GM19438 (cell line): ENCODE results near the gene PKD1L1.
"Not testable (repeated sequence)": the region's sequence is repeated elsewhere in the genome, so short reads cannot be mapped to it uniquely, and the experiment has no call there.

Experiments
- ATAC-seq: cut with Tn5 transposase; IDR thresholded peaks from one replicate; pipeline ENCODE4 v1.9.1; 2021; ENCODE audit warnings: low read depth; ENCODE audit not compliant: unreplicated experiment

Gene PKD1L1

DNA sequence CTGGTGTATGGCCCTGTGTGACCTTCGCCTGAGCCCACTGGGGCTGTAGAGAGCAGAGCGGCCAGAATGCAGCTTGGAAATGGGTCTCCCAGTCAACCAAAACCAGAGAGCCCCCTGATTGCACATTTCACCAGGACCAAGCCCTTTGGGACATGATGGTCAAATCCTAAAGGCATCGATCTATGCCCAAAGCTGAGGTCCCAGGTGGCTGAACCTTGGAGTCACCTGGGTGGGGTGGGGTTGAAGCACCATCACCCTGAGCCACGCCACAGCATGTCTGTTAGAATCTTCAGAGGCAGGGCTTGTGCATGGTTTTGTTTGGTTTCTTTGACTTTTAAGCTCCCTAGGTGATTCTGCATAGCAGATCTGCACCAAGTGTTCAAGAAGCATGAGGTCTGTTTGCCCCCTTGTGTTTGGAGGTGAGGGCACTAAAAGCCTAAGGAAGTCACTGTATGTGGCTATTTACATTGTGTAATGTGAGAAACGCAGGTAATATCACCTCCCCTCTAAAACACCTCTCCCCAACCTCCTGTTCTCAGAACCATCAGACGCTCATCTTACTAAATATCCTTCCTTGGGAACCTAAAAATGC is 9.6 kb downstream of the PKD1L1 start:
- no peak for ATAC-seq

DNA sequence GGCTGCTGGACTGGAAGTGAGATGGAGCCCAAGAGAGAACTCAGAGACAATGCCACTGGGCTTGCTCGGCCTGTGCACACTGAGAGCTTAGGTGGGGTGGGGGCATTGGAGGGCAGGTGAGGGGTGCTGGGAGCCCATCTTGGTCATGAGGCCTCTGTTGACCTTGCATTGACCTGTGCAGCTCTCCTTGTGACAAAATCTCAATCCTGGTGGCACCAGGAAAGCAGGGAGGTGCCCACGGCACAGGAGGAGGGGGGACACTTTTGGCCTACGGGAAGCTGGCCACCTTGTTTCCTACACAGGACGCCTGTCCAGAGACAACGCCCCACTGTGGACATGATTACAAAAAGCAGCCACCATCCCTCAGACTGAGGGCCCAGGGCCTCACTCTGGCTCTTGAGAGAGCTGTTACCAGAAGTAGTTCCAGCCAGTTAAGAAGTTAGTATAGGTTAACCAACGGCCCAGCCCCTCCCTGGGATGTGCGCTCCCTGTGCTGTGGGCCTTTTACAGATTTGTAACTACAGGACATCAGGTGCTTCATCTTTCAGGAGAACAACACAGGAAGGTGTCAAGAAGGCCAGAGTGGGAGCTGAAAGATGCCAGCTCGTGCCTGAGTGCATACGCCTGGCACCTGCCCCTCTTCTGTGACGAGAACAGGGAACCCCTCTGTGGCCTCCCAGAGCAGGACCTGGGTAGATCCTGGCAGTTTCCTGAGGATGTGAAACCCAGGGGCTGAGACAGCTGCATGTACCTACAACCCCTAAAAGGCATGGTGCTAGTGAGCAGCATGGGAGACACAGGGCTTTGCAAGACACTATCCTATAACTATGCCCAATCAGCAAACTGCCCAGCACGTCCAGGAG is 10.3 kb downstream of the PKD1L1 start:
- ATAC-seq, result peak; percentile 58

DNA sequence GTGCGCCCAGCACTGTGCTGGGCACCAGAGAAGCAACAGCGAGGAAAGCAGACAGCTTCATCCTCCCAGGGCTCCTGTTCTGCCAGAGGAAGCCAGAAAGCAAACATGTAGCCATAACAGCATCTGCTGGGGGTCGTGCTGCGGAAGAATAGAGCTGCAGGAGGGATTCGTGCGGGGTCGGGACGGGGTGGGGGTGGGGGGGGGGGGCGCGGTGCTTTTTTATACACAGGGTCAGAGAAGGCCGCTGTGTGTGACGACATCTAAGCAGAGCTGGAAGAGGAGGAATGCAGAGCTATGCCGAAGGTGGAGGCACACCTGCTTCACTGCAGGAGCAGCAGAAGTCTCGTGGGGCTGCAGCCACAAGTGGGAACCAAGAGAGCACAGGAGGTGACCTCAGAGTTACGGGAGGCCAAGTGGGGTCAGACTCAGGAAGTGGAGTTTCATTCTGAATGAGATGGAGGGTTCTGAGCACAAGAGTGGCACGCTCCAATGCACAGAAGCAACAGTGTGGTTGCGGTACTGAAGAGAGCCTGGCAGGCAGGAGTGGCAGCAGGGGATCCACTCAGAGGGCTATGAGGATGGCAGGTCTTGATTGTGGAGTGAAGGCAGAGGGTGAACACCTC is 11.1 kb downstream of the PKD1L1 start:
- ATAC-seq, result peak; percentile 88

- ATAC-seq, result no peak
Measured at GRCh38 chr7:47936323-47936722, 11.9 kb downstream of the PKD1L1 start.

DNA sequence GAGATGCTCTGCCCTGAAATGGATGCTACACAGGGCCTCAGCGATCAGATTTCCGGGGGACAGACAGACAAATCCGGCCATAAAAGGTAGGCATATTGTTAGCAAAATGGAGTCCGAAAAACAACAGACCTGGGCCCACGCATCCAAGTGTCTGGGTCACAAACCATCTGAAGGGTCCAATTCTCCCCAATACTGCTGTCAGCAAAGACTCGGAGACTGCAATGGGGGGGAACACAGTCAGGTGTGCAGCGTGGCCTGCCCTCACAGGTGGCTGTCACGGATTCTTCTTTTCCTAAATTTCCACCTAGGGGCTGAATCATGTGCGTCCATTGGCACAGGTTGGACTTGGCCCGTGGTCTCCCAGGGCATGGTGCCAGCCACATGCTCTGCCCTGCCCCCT is 12.9 kb downstream of the PKD1L1 start:
- no peak for ATAC-seq

GRCh38 chr7:47934831-47935230 is 13.4 kb downstream of the PKD1L1 start:
- no peak for ATAC-seq

- ATAC-seq, result no peak
Measured at GRCh38 chr7:47933215-47933614, 15.1 kb downstream of the PKD1L1 start.

- ATAC-seq, result no peak
Measured at GRCh38 chr7:47932466-47933037, 15.7 kb downstream of the PKD1L1 start.

DNA sequence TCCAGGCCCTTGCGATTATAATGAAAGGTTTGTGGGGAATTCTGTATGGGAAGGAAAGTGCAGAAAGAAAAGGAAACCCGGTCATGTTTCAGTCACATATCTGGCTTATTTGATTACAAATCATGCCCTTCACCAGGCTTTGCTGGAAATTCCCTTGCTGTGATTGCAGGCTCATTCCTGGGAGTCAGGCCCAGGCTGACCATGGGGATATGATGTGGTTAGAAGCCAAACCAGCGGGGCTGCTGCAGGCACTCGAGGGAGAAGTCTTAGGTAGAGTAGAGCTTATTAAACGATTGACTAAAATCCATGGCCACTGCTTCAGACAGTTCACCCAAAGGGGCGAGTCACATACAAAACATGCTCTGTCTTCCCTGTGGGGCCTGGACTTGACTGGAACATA is 16.2 kb downstream of the PKD1L1 start:
- no peak for ATAC-seq

- ATAC-seq, result no peak
Measured at GRCh38 chr7:47931005-47932004, 17.0 kb downstream of the PKD1L1 start.

GRCh38 chr7:47924266-47924665 is 24.0 kb downstream of the PKD1L1 start:
- no peak for ATAC-seq

GRCh38 chr7:47923081-47923875 is 25.0 kb downstream of the PKD1L1 start:
- not testable (repeated sequence) for ATAC-seq

GRCh38 chr7:47916514-47916913 is 31.8 kb downstream of the PKD1L1 start:
- ATAC-seq, result not testable (repeated sequence)

GRCh38 chr7:47915616-47915976 is 32.7 kb downstream of the PKD1L1 start:
- ATAC-seq, result no peak

- ATAC-seq, result no peak
Measured at GRCh38 chr7:47914717-47915615, 33.3 kb downstream of the PKD1L1 start.

GRCh38 chr7:47912332-47912731 is 35.9 kb downstream of the PKD1L1 start:
- no peak for ATAC-seq

- ATAC-seq, result no peak
Measured at GRCh38 chr7:47908720-47909119, 39.5 kb downstream of the PKD1L1 start.

GRCh38 chr7:47907981-47908616 is 40.2 kb downstream of the PKD1L1 start:
- ATAC-seq, result no peak
